ENCODE data around the gene DCC.

Gene DCC

DNA sequence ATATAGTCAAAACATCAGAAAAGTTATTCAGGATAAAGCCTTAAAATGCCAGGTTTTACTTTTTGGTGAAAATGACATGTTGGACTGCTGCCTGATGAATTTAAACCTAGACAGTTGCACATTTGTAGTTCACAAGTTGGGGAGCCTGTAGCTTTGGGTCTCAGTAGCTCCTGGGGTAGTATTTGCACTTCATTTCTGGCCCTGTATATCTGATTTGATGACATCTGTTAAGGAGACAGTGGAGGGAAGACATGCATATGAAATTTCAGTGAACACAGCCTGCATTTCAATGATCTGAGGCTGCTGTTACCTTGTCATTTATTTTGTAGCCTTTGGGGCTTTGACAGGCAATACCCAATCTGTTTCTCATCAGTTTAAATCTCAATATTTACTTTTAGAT is 156.4 kb downstream of the DCC start:
- in situ Hi-C loops (cut with MboI; ENCODE audit: low sequenced_read_pairs) = no loop called here

DNA sequence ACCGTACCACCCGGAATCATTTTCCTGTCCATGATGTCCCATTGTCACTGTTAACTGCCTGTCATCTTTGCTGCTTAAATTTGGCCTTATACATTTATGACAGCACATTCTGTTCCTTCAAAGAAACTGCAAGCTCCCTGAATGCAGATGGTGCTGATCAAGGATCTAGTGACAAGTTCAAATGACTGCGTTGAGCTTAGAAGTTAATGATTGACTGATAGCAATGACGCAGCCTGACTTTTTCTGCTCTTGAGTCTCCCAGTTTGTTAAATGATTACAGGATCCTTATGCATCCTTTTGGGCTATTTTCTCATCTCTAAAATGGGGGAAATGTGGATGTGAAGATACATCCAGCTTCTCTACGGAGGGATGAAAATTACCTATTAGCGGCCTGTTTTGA is 159.0 kb downstream of the DCC start:
- in situ Hi-C loops (cut with MboI; ENCODE audit: low sequenced_read_pairs) = no loop called here

- in situ Hi-C loops (cut with MboI; ENCODE audit: low sequenced_read_pairs) = no loop called here
Observed at GRCh38 chr18:52499644-52500043, 159.6 kb downstream of the DCC start.

DNA sequence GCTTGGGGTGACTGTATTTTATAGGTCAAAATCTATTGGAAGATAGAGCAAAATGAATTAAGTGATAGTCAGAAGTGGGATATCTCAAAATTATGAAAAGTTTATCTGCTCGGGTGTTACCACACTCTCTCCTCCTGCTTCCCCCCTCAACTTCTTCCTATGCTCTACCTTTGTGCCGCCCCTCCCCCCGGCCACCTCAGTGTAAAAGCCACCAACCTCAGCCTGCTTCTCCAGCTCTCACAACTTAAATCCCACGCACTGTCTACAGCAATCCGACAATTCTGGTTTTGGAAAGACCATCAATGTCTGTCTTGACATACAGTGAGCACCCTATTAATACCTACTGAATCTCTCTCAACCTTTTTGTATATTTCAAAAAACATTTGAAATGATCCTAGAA is 164.6 kb downstream of the DCC start:
- in situ Hi-C loops (cut with MboI; ENCODE audit: low sequenced_read_pairs) = no loop called here

DNA sequence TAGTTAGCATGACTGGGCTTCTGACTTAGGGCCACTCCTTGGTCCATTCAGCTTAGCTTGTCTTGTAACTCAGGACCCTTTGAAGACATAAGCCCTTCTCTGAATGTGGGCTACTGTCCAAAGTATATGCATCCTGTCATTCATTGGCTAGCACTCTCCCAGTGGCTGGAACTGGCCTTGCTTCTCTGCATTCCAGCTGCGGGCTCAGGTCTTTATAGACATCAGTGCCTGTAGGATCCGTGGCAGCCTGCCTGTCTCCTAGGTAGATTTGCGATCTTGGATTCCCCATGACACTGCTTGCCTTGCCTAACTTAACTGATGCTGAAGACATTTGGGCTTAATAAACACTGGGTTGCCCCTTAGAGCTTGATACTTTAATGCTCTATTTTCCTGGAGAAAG is 170.1 kb downstream of the DCC start:
- in situ Hi-C loops (cut with MboI; ENCODE audit: low sequenced_read_pairs) = no loop called here

DNA sequence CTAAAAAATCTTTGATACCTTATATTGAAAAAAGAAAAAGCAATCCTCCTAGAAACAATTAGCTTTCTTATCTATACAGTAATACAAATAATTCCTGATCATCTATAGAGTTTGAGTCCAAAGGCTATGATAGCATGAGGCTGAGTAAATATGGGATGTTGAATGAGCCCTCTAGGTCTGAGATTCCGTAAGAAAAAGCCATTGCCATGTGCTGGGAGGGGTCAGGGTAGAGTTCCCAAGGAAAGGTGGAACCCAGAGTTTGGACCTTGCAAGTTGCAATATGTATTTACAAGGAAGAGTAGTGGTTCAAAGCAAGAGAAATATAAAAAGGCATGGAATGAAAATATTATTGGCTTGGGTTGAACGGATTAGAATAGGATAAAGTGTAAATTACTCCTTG is 178.1 kb downstream of the DCC start:
- in situ Hi-C loops (cut with MboI; ENCODE audit: low sequenced_read_pairs) = no loop called here

GRCh38 chr18:52519021-52519420 is 179.0 kb downstream of the DCC start:
- in situ Hi-C loops (cut with MboI; ENCODE audit: low sequenced_read_pairs) = no loop called here

GRCh38 chr18:52523566-52523965 is 183.6 kb downstream of the DCC start:
- in situ Hi-C loops (cut with MboI; ENCODE audit: low sequenced_read_pairs) = no loop called here

DNA sequence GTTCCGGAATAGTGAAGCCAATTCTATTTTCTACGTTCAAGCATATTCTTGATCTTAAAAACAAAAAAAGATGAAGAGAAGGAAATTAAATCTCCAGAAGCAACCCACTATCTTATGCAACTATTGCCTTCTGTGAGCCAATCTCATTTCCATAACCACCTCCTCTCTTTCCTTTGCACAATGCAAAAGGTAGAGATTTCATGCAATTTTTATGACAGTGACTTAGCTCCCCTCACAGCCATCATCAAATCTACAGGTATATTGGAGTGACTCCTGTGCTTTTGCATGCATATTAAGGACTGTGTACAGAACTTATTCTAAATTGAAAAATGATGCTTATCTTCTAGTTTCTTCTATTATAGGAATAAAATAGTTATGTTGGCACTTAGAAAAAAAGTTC is 191.8 kb downstream of the DCC start:
- in situ Hi-C loops (cut with MboI; ENCODE audit: low sequenced_read_pairs) = no loop called here

DNA sequence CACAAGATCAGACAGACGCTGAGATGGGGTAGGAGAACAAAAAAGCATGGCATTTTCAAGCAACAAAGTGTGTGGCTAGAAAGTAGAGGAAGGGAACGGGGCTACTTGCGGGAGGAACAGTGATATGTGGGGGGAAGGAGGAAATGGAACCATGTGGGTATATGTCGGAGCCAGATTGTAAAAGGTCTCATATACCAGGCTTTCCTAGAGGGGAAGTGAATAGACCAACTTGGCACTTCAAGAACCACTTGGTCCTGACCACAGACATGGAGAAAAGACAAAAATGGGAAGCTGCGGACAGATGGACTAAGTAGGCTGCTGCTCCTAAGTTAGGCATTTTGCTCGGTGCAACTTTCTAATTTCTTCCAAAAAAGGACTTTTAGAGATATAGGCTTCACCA is 196.0 kb downstream of the DCC start:
- in situ Hi-C loops (cut with MboI; ENCODE audit: low sequenced_read_pairs) = no loop called here

GRCh38 chr18:52537261-52537660 is 197.3 kb downstream of the DCC start:
- in situ Hi-C loops (cut with MboI; ENCODE audit: low sequenced_read_pairs) = no loop called here

DNA sequence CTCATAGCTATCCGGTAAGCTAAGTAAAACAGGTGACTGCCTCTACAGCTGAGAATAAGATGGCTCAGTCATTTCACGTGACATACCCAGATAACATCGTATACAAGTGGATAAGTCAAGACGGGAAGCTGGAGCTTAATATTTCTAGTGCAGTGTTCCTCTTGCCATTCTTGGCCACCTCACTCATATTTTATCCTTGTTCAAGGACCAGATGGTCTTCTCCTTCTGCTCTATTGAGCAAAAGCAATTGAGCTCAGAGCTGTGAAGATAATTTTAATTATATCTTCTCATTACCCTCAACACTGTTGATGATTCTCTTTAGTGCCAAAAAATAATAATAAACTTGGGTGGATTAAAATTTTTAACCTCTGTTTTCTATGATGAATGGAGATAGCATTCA is 201.1 kb downstream of the DCC start:
- in situ Hi-C loops (cut with MboI; ENCODE audit: low sequenced_read_pairs) = no loop called here

DNA sequence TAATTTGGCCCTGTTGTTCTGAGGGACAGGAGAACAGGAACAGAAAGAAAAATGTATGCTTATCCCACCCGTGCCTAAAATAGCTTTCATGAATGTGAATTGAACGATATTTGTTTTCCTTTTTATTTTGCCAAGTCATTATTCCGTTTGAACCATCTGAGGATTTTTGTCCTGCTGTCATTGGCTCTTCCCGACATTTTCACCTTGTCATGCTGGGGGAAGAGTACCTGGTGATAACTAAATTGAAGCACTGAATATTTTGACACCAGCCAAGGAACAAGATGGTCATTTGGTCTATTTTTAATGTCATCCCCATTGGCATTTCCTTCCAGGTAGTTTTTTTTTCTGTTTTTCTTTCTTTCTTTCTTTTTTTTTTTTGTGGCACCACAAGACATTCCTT is 204.1 kb downstream of the DCC start:
- in situ Hi-C loops (cut with MboI; ENCODE audit: low sequenced_read_pairs) = no loop called here

DNA sequence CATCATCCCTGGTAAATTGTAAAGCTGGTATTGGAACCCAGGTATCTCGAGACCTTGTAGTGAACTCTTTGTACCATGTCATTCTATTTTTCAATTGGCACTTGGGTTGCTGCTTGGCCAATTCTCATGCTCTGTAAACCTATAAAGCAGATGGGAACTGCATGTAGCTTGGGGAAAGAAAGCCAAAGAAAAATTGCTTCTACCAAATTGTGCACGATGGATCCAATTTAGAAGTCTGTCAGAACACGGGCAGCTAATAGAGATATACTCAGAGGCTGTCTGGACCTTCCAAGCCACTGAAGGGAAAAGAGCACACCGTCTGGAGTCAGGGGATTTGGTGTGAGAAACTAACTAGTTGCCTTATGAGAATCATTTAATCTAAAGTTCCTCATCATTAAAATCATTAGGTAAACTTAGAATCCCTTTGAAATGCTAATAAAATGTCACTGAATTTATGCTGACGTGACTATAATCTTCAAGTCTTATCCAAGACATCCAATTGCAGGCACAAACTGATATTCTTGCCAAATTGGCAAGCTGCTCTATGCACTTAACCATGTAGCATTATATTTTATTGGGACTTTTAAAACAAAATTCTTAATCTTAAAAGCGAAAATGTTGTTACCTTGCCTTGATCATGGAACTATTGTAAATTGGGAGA is 206.8 kb downstream of the DCC start:
- in situ Hi-C loops (cut with MboI; ENCODE audit: low sequenced_read_pairs) = no loop called here

DNA sequence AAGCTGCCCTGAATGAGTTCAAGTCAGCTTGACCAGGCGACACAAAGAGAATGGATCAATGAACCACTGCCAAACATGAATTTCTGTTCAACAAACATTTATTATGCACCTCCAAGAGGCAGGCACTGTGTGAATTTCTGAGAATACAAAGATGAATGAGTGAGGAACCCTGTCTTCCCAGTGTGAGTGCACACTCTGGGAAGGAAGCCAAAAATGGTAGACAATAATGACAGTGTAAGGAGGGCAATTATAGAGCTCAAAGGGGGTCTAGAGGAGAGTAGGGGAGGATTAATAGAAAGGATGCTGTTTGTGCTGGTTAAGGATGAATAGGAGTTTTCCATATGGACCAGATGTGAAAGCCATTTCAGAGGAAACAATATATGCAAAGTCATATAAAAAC is 213.4 kb downstream of the DCC start:
- in situ Hi-C loops (cut with MboI; ENCODE audit: low sequenced_read_pairs) = no loop called here

DNA sequence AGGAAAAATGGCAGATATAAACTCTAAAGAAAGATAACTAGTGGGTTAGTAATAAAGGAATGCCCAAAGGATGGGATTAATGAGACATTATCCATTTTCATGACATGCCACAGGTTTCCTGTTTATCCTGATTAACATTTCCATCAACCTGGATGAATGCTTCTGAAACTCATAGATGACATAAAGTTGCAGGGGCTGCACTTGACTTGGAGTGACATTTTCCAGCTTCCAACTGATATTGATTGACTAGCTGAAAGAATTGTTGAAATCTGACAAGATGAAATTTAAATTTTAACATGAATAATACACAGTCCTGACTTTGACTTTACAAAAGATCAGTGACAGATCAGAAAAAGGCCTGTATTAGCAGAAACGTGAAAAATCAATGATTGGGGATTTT is 214.2 kb downstream of the DCC start:
- in situ Hi-C loops (cut with MboI; ENCODE audit: low sequenced_read_pairs) = no loop called here

DNA sequence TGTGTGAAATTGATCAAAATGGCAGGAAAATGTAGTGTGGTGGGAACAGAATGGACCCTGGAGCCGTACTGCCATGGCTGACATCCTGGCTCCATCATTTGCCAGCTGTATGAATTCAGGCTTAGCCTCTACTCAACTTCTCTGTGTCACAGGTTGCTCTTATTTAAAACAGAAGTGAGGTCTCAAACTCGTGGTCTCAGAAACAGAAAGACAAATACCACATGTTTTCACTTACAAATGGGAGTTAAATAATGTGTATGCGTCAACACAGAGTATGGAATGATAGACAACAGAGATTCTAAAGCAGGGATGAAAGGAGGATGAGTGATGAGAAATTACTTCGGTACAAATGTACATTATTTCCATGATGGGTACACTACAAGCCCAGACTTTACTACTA is 227.4 kb downstream of the DCC start:
- in situ Hi-C loops (cut with MboI; ENCODE audit: low sequenced_read_pairs) = no loop called here

DNA sequence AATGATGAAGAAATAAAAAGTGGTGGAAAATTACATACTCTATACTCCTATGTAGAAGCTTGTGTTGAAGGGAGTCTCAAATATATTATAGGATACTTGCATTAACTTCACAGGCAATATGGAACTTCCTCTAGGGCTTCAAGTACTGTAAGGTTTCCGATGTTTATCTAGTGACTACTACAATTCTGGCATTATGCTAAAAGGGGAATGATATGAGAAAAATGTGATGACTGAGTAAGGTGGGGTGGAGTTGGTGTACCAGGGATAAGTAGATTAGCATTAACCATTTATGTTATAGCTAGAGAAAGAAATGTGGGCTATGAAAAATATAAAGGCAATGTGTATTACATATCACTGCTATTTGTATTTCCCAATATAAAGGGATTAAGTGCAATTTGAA is 229.5 kb downstream of the DCC start:
- in situ Hi-C loops (cut with MboI; ENCODE audit: low sequenced_read_pairs) = no loop called here

- in situ Hi-C loops (cut with MboI; ENCODE audit: low sequenced_read_pairs) = no loop called here
Observed at GRCh38 chr18:52570975-52571374, 231.0 kb downstream of the DCC start.

DNA sequence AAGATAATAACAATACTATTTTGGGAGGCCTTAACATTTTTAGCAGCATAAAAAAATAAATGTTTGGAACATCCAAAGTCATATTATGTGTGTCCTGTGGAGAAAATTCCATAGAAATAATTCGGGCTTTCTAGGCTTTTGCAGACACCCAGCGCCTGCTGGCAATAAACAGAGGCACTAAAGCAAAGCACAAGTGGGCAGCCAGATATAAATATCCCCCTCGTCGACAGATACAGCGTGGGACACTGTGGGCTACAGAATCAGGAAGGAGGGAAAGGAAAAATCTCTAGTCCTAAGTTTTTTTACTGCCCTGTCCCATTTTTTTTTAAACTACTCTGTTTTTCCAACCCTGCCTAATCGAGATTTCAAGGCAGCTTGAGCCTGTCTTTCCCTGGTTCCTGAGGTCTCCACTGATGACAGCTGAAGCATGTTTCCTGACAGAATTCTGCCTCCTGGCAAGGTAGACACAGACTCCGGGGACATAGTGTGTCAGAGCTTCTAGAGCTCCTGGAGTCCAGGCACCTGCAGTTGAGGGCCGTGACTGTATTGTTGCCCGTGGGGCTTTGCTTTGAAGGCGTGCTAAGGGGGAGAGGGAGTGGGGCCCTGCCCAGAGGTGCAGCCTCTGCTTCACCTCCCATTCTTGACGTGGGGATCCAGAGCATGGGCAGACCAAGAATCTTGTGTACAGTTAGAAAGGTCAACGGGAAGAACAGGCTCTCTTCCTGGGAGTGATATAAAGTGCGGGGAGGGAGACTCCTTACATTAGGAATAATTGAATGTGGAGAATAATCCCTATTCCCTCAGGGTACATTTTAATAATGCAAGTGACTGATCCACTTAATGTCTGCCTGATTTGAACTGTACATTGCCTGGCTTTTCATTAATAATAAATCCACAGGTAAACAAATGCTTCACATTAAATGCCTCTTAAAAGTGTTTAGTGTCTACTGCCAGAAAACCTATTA is 232.3 kb downstream of the DCC start:
- in situ Hi-C loops (cut with MboI; ENCODE audit: low sequenced_read_pairs) = no loop called here

DNA sequence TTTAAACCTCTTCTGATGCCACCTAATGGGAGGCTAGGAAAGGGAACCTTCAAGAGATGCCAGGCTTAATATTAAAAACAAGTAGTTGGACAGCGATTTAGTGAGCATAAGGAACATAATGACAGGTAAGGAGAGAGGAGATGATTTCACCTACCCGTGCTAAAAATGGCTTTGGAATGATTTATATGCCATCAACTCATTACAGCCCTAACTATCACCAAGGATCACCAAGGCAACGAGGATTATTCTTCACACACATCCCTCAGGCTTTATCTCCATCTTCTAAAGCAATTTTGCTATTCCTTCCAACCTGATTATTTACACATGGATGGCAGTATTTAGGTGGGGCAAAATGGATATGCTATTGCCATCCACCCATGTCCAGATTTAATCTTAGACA is 237.8 kb downstream of the DCC start:
- in situ Hi-C loops (cut with MboI; ENCODE audit: low sequenced_read_pairs) = no loop called here

- in situ Hi-C loops (cut with MboI; ENCODE audit: low sequenced_read_pairs) = no loop called here
Observed at GRCh38 chr18:52582061-52582460, 242.1 kb downstream of the DCC start.
